ENCODE data around the gene PDIA2.

Gene PDIA2

GRCh38 chr16:301950-302349 is 19.0 kb downstream of the PDIA2 start:
- DNase-seq = no peak

- DNase-seq = no peak
Measured at GRCh38 chr16:303760-304505, 21.0 kb downstream of the PDIA2 start.

GRCh38 chr16:305916-306626 is 23.1 kb downstream of the PDIA2 start:
- no peak for DNase-seq

GRCh38 chr16:306911-307370 is 24.0 kb downstream of the PDIA2 start:
- DNase-seq = no peak

- no peak for DNase-seq
Measured at GRCh38 chr16:307691-308312, 24.8 kb downstream of the PDIA2 start.

- no peak for DNase-seq
Measured at GRCh38 chr16:309476-309875, 26.5 kb downstream of the PDIA2 start.

GRCh38 chr16:311725-312124 is 28.8 kb downstream of the PDIA2 start:
- DNase-seq = no peak

- DNase-seq = no peak
Measured at GRCh38 chr16:314351-314750, 31.4 kb downstream of the PDIA2 start.

GRCh38 chr16:314795-315299 is 31.9 kb downstream of the PDIA2 start:
- no peak for DNase-seq

GRCh38 chr16:316741-317464 is 33.9 kb downstream of the PDIA2 start:
- DNase-seq = no peak

- DNase-seq = no peak
Measured at GRCh38 chr16:317583-317982, 34.6 kb downstream of the PDIA2 start.

- DNase-seq = no peak
Measured at GRCh38 chr16:318628-319027, 35.7 kb downstream of the PDIA2 start.

- no peak for DNase-seq
Measured at GRCh38 chr16:320206-320605, 37.2 kb downstream of the PDIA2 start.

GRCh38 chr16:321532-321931 is 38.6 kb downstream of the PDIA2 start:
- no peak for DNase-seq

- DNase-seq = no peak
Measured at GRCh38 chr16:322476-323143, 39.6 kb downstream of the PDIA2 start.

- no peak for DNase-seq
Measured at GRCh38 chr16:324201-324450, 41.2 kb downstream of the PDIA2 start.

GRCh38 chr16:324451-325334 is 41.7 kb downstream of the PDIA2 start:
- DNase-seq = peak; percentile 35

GRCh38 chr16:325375-326145 is 42.6 kb downstream of the PDIA2 start:
- DNase-seq = no peak

- DNase-seq = no peak
Measured at GRCh38 chr16:330741-331140, 47.8 kb downstream of the PDIA2 start.

- DNase-seq = peak; percentile 51
Measured at GRCh38 chr16:331181-331814, 48.3 kb downstream of the PDIA2 start.

All from femur (tissue), 1 donor.